Right lobe of liver (tissue), 6 donors: Measurements from ENCODE around the gene PTPN9. TPM values are rescaled to one million over a fixed set of nuclear protein-coding genes. Genes with fewer than 3 reads are reported as not detected.
A peak's percentile ranks its signal among the peaks of the same experiment; 100 is the strongest.

Experiments
- ATAC-seq, 4 donors: fragments of 200-7000 bp; cut with Tn5 transposase; one replicate each; pipeline ENCODE4 v1.9.1; 2020; ENCODE audit warnings: mild to moderate bottlenecking in 4 of 4, moderate library complexity in 4 of 4
- DNase-seq, 3 donors: peaks; one replicate each; pipeline ENCODE4 v3.0.0-alpha.2; 2020
- H3K27ac ChIP-seq, 3 donors: fragments of 200-600 bp; one replicate each; pipeline ENCODE4 v1.8.0; 2022
- H3K27me3 ChIP-seq, 2 donors: fragments of 200-600 bp; one replicate each; pipeline ENCODE4 v1.8.0; 2022
- H3K36me3 ChIP-seq, 4 donors: fragments of 200-600 bp; sonication (generic) in 1 of 4; one replicate each; pipeline versions ENCODE4 v1.5.1 to v1.8.0; 2017 to 2022; ENCODE audit warnings: control low read depth in 1 of 4
- H3K4me1 ChIP-seq, 4 donors: fragments of 200-600 bp; sonication (generic) in 1 of 4; one replicate each; pipeline versions ENCODE4 v1.5.1 to v1.8.0; 2017 to 2022; ENCODE audit warnings: control low read depth in 1 of 4
- H3K4me3 ChIP-seq, 3 donors: fragments of 200-600 bp; one replicate each; pipeline ENCODE4 v1.8.0; 2022
- H3K9me3 ChIP-seq, 4 donors: fragments of 200-600 bp; sonication (generic) in 1 of 4; one replicate each; pipeline versions ENCODE4 v1.5.1 to v1.8.0; 2017 to 2022; ENCODE audit warnings: control low read depth in 1 of 4
- POLR2A ChIP-seq: fragments of 450-650 bp; IDR thresholded peaks from one replicate; pipeline ENCODE4 v1.6.1; 2017; ENCODE audit warnings: antibody characterized with exemption, mild to moderate bottlenecking
- WGBS: methylation state at CpG from one replicate; pipeline ENCODE4 v1.1.6; 2018; ENCODE audit warnings: low coverage, low lambda C conversion rate; ENCODE audit not compliant: insufficient coverage; ENCODE audit errors: missing lambda C conversion rate; 5-methylcytosine and 5-hydroxymethylcytosine counted together
- intact Hi-C, 2 donors: fragments of 100-400 bp; cut with DNase I; formaldehyde crosslinking; loops; one replicate each; pipeline versions ENCODE4 v1.11.2 to v1.14.1; 2022
- total RNA-seq, 6 experiments: library from RNA; depleted of rRNA in 2 of 6; stranded (reverse); fragments of >200 nt in 2 of 6; fragmentation: NEBNext Ultra II Directional in 3 of 6; extraction: Animal tissue kit (Norgen Biotek cat#: 25700) in 3 of 6; gene quantifications; one replicate each; pipeline versions ENCODE4 v1.1.0 to v1.2.4, GENCODE V29; 2016 to 2023
- TF ChIP-seq, protein P1 (sequence below), 4 donors: fragments of 200-600 bp in 3 of 4; fragments of 450-650 bp in 1 of 4; IDR thresholded peaks; one replicate each; pipeline versions ENCODE4 v1.5.1 to v1.8.0; 2016 to 2022; ENCODE audit warnings: antibody characterized with exemption in 4 of 4, mild to moderate bottlenecking in 2 of 4
- donor health status: DM: no; HTN: yes; CAD: no.
- donor health status: DM: no; HTN: no; CAD: no.
- donor health status: DM: no; HTN: no; CAD: no.
- donor health status: DM: no; HTN: yes; CAD: no.
- donor health status: DM: no; HTN: yes; CAD: no.

The PTPN9 gene
- total RNA-seq, 6 experiments from 2014 or later = 7.6 to 15.4 (median 10.0) TPM

DNA sequence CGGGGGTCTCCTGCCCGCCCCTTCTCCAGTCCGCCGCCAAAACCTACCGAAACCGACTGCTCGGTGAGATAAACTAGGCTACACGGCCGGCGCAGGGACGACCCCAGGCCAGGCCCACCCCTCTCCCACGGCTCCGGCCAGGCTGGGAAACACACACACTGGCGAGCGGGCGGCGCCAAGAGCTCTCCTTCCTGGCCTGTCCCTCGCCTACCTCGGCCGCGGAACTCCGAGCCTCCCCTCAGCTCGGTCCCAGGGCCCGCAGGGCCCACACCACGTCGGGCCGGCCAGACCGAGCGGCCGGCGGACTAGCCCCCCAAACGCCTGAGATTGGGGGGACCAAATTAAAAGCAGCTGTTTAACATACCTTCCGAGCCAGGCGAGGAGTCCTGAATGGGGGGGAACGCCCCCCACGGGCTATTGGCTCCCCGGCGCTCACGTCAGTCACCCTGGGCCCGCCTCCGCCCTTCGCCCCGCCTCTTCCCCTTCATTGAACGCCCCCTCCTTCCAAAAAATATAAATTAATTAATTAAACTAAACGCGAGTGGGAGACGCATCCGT lies 123.6 kb downstream of the PTPN9 start:
- peak overlapping the region; percentile 88 to 92 (median 90) for H3K27ac ChIP-seq

DNA sequence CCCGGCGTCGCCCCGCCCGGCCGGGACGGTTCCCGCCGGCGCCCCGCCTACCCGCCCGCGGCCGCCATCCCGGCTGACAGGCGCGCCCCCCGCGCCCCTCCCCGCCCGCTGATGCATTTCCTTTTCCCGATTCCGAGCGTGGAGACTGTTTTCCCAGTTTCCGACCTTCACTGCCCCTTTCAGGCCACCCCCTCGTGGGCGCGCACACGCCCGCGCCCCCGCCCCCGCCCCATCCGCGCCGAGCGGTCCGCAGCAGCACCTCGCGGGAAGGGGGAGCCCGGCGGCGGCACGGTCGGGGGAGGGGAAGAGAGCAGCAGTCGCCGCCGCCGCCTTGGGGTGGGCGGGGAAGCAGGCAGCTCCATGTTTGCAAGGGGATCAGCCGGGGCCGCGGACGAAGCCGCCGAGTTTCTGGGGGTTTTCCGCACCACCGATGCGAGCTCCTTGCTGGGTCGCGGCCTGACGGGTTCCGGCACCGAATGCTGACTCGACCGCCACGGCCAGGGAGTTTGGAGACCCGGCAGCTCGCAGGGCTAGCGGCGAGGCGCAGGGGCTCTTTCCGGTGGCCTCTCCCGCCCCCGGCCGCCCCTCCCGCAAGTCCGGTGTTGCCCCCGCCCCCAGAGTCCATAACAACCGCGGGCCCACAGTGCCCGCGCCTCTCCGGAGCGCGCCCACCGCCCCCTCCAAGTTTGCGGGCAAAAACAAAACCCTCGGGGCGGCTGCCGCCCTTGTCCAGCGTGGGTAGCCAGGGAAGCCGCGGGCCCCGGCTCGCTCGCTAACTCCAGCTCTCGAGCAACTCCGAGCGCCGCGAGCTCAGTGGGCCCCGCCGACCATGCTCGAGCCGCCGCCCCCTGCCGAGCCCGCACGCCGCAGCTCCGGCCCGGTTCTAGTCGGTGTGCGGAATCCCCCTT lies 124.4 kb downstream of the PTPN9 start:
- DNase-seq = peak in 2 of 3 donors; percentile 80 to 82
- H3K27me3 ChIP-seq = no peaks in the 10 kb centered on the region
- H3K27ac ChIP-seq = peak overlapping the region; percentile 88 to 92 (median 90)
- TF ChIP-seq, protein P1, sequence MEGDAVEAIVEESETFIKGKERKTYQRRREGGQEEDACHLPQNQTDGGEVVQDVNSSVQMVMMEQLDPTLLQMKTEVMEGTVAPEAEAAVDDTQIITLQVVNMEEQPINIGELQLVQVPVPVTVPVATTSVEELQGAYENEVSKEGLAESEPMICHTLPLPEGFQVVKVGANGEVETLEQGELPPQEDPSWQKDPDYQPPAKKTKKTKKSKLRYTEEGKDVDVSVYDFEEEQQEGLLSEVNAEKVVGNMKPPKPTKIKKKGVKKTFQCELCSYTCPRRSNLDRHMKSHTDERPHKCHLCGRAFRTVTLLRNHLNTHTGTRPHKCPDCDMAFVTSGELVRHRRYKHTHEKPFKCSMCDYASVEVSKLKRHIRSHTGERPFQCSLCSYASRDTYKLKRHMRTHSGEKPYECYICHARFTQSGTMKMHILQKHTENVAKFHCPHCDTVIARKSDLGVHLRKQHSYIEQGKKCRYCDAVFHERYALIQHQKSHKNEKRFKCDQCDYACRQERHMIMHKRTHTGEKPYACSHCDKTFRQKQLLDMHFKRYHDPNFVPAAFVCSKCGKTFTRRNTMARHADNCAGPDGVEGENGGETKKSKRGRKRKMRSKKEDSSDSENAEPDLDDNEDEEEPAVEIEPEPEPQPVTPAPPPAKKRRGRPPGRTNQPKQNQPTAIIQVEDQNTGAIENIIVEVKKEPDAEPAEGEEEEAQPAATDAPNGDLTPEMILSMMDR (IDR thresholded peaks at IDR 0.05) = no peak
- TF ChIP-seq POLR2A = no peak
- H3K9me3 ChIP-seq = no peaks in the 10 kb centered on the region
- H3K4me3 ChIP-seq = peak overlapping the region; percentile 71 to 92 (median 90)
- WGBS = under 1% methylated on average over 18 of the region's 116 CpGs
- no peaks in the 10 kb centered on the region for H3K36me3 ChIP-seq
- ATAC-seq = no peak
- intact Hi-C loops = no loop called here
- H3K4me1 ChIP-seq = peaks cover 0 to 24% (median 10%) of the 10 kb centered on the region in 4 donors

More for the DNA sequence above, 123.6 kb downstream of the PTPN9 start:
- ATAC-seq = peak; percentile 20 to 29 (median 27)
- peak; percentile 92 to 93 (median 93) for DNase-seq
- intact Hi-C loops = no loop called here
- Histone ChIP-seq H3K36me3 (no peaks in the 10 kb centered on the region), H3K27me3 (no peaks in the 10 kb centered on the region), H3K4me3 (peak overlapping the region; percentile 71 to 92 (median 90)), H3K4me1 (peaks cover 0 to 25% (median 10%) of the 10 kb centered on the region in 4 donors), H3K9me3 (no peaks in the 10 kb centered on the region)
- TF ChIP-seq, protein P1 (IDR thresholded peaks at IDR 0.05) = no peak
- no peak for TF ChIP-seq POLR2A
- WGBS = 0% methylated on average over 29 of the region's 48 CpGs

DNA sequence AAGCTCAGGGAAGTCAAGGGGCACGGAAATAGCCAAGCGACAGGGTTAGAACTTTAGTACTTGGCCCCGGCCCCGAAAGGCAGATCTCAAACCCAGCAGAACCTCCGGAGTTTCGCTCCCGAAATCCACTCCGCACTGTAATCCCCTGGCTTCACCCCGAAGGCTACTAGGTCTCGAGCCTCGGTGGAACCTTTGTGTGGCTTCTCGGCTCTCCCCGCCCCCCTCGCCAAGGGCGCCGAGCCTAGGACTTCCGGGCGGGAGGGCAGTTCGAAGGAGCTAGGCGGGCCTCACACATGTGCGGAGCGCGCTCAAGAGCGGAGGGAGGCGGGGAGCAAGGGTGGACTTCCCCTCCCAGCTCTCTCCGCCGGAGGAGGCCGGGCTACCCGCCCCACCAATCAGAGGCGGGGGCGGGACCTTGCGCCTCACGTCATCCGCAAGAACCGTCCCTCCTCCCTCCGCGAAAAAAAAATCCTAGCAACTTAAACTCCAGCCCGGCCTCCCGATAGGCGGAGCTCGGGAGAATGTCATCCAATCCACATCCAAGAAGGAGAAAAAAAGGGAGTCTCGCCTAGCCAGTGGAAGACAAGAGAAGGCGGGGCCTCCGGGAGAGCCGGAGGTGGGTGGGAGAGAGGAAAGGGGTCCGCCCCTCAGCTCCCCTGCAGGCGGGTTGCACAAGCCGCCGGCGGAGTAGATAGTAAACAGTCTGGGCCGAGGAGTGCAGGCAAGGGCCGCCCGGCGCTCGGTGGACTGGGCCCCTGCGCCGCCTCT lies 125.2 kb downstream of the PTPN9 start:
- Histone ChIP-seq H3K27ac (peak overlapping the region; percentile 88 to 92 (median 90)), H3K9me3 (no peaks in the 10 kb centered on the region), H3K4me1 (peaks cover 0 to 32% (median 11%) of the 10 kb centered on the region in 4 donors), H3K27me3 (no peaks in the 10 kb centered on the region), H3K4me3 (peak overlapping the region; percentile 71 to 92 (median 90)), H3K36me3 (no peaks in the 10 kb centered on the region)
- WGBS = 0% methylated on average over 25 of the region's 57 CpGs
- peak; percentile 54 to 66 (median 62) for ATAC-seq
- TF ChIP-seq POLR2A = peak; percentile 81
- TF ChIP-seq, protein P1 (IDR thresholded peaks at IDR 0.05) = peak in 1 of 4 donors; percentile 13
- peak; percentile 98 to 99 (median 99) for DNase-seq
- intact Hi-C loops = no loop called here
